Esophagus muscularis mucosa (tissue), 3 donors: ENCODE data around the gene VEGFC.

Experiments
- POLR2A ChIP-seq: fragments of 450-650 bp; IDR thresholded peaks from one replicate; pipeline ENCODE4 v1.6.1; 2017; ENCODE audit warnings: antibody characterized with exemption, moderate library complexity, mild to moderate bottlenecking, low read depth
- TF ChIP-seq, protein P1 (sequence below), 3 experiments: fragments of 200-600 bp in 2 of 3; fragments of 450-650 bp in 1 of 3; sonication (generic) in 2 of 3; IDR thresholded peaks; one replicate each; pipeline ENCODE4 v1.5.1; 2017 to 2019; ENCODE audit warnings: antibody characterized with exemption in 3 of 3, mild to moderate bottlenecking in 2 of 3, moderate library complexity in 1 of 3

DNA sequence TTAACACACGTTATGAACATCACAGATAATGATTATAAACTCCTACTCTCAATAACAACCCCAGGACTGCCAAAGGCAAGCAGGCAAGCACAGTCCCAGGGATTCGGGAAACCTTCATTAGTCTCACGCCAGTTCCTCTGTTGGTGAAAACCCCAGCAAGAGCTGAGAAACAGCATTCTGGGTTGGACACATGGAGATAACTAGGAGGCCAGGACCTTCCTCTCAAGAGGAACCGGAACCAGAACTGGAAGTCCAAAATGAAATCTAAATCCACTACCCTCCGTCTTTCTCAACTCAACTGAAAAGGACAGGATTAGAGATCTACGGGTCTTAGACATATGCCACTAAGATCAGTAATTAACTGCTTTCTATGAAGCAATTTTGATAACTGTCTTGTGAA lies 3.8 kb downstream of the VEGFC start:
- TF ChIP-seq POLR2A = no peak
- TF ChIP-seq, protein P1, sequence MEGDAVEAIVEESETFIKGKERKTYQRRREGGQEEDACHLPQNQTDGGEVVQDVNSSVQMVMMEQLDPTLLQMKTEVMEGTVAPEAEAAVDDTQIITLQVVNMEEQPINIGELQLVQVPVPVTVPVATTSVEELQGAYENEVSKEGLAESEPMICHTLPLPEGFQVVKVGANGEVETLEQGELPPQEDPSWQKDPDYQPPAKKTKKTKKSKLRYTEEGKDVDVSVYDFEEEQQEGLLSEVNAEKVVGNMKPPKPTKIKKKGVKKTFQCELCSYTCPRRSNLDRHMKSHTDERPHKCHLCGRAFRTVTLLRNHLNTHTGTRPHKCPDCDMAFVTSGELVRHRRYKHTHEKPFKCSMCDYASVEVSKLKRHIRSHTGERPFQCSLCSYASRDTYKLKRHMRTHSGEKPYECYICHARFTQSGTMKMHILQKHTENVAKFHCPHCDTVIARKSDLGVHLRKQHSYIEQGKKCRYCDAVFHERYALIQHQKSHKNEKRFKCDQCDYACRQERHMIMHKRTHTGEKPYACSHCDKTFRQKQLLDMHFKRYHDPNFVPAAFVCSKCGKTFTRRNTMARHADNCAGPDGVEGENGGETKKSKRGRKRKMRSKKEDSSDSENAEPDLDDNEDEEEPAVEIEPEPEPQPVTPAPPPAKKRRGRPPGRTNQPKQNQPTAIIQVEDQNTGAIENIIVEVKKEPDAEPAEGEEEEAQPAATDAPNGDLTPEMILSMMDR (IDR thresholded peaks at IDR 0.05) = no peak
